ENCODE data around the gene CHRNA9. TPM values are rescaled to one million over a fixed set of nuclear protein-coding genes. Genes with fewer than 3 reads are reported as not detected.

The CHRNA9 gene
- total RNA-seq, 1 donor from 2014 or later, result not detected

GRCh38 chr4:40329805-40330204, 5.3 kb upstream of the CHRNA9 start:
- no peaks in the 10 kb centered on the region for H3K4me1 Mint-ChIP-seq (ENCODE audit: low read depth, unreplicated experiment)
- H3K9me3 Mint-ChIP-seq (ENCODE audit: unreplicated experiment), result peaks cover 3% of the 10 kb centered on the region
- H3K27ac Mint-ChIP-seq (ENCODE audit: unreplicated experiment), result no peak overlapping the region
- H3K27me3 Mint-ChIP-seq (ENCODE audit: unreplicated experiment), result peaks cover 5% of the 10 kb centered on the region
- H3K36me3 Mint-ChIP-seq (ENCODE audit: unreplicated experiment), result no peaks in the 10 kb centered on the region
- H3K4me3 Mint-ChIP-seq (ENCODE audit: unreplicated experiment), result no peak overlapping the region
- no peak for TF ChIP-seq CTCF (IDR thresholded peaks at IDR 0.05; ENCODE audit: partially characterized antibody, unreplicated experiment)
- no peak for DNase-seq

DNA sequence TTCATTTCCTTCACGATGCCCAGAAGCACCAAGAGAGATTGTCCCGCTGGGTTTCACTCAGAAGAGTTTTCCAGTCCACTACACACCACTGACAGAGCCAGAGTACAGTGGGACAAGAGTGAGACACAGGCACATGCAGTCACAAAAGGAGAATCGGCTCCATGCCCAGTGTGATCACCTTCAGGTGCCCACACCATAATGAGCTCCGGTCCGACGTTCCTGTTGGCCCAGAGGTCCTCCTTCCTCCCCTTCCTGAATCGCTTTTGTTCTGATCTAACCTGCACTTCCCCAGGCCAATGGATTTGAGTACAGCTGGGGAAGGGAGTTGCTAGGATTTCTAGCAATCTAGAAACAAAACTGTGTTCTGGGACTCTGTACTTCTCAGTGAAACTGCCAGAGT, 4.6 kb upstream of the CHRNA9 start:
- TF ChIP-seq CTCF (IDR thresholded peaks at IDR 0.05; ENCODE audit: partially characterized antibody, unreplicated experiment), result no peak
- no peak for DNase-seq
- Mint-ChIP-seq H3K4me1 (ENCODE audit: low read depth, unreplicated experiment) (no peaks in the 10 kb centered on the region), H3K36me3 (ENCODE audit: unreplicated experiment) (no peaks in the 10 kb centered on the region), H3K27me3 (ENCODE audit: unreplicated experiment) (peaks cover 5% of the 10 kb centered on the region), H3K9me3 (ENCODE audit: unreplicated experiment) (peaks cover 3% of the 10 kb centered on the region), H3K4me3 (ENCODE audit: unreplicated experiment) (no peak overlapping the region), H3K27ac (ENCODE audit: unreplicated experiment) (no peak overlapping the region)

GRCh38 chr4:40331101-40331745, 3.9 kb upstream of the CHRNA9 start:
- H3K9me3 Mint-ChIP-seq (ENCODE audit: unreplicated experiment), result peaks cover 1% of the 10 kb centered on the region
- H3K27ac Mint-ChIP-seq (ENCODE audit: unreplicated experiment), result no peak overlapping the region
- DNase-seq, result no peak

GRCh38 chr4:40331961-40332360, 3.2 kb upstream of the CHRNA9 start:
- no peak for TF ChIP-seq CTCF (IDR thresholded peaks at IDR 0.05; ENCODE audit: partially characterized antibody, unreplicated experiment)
- Mint-ChIP-seq H3K36me3 (ENCODE audit: unreplicated experiment) (no peaks in the 10 kb centered on the region), H3K4me1 (ENCODE audit: low read depth, unreplicated experiment) (no peaks in the 10 kb centered on the region), H3K27me3 (ENCODE audit: unreplicated experiment) (peaks cover 5% of the 10 kb centered on the region), H3K27ac (ENCODE audit: unreplicated experiment) (no peak overlapping the region), H3K9me3 (ENCODE audit: unreplicated experiment) (peaks cover 1% of the 10 kb centered on the region), H3K4me3 (ENCODE audit: unreplicated experiment) (no peak overlapping the region)
- no peak for DNase-seq

More at GRCh38 chr4:40331101-40331745, 3.9 kb upstream of the CHRNA9 start:
- Mint-ChIP-seq H3K4me3 (ENCODE audit: unreplicated experiment) (no peak overlapping the region), H3K27me3 (ENCODE audit: unreplicated experiment) (peaks cover 5% of the 10 kb centered on the region), H3K36me3 (ENCODE audit: unreplicated experiment) (no peaks in the 10 kb centered on the region), H3K4me1 (ENCODE audit: low read depth, unreplicated experiment) (no peaks in the 10 kb centered on the region)
- no peak for TF ChIP-seq CTCF (IDR thresholded peaks at IDR 0.05; ENCODE audit: partially characterized antibody, unreplicated experiment)

DNA sequence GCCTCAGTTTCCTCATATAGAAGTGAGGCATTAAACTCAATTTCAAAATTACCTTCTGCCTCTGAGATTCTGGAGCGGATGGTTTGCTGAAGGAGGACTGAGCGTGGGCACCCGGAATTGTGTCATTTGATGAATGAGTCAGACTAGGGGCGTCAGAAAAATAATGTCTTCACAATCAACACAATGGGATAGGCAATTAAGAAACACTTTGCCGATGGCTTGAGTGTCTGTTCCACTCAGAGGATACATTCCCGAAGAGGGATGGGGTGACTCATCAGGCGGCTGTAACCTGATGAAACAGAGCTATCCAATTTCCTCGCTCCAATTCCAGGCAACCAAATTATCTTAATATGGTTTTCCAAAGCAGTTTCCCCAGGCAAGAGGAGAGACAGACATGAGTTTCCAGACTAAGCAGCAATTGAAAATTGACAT, 1.2 kb upstream of the CHRNA9 start:
- TF ChIP-seq CTCF (IDR thresholded peaks at IDR 0.05; ENCODE audit: partially characterized antibody, unreplicated experiment), result no peak
- no peak overlapping the region for H3K4me3 Mint-ChIP-seq (ENCODE audit: unreplicated experiment)
- no peak for DNase-seq
- H3K36me3 Mint-ChIP-seq (ENCODE audit: unreplicated experiment), result no peaks in the 10 kb centered on the region
- H3K9me3 Mint-ChIP-seq (ENCODE audit: unreplicated experiment), result peaks cover under 1% of the 10 kb centered on the region
- peaks cover 5% of the 10 kb centered on the region for H3K27me3 Mint-ChIP-seq (ENCODE audit: unreplicated experiment)
- no peak overlapping the region for H3K27ac Mint-ChIP-seq (ENCODE audit: unreplicated experiment)
- H3K4me1 Mint-ChIP-seq (ENCODE audit: low read depth, unreplicated experiment), result no peaks in the 10 kb centered on the region

Data from glutamatergic neuron (in vitro differentiated cells).